Measurements from ENCODE around the gene EXT2.

Gene EXT2

DNA sequence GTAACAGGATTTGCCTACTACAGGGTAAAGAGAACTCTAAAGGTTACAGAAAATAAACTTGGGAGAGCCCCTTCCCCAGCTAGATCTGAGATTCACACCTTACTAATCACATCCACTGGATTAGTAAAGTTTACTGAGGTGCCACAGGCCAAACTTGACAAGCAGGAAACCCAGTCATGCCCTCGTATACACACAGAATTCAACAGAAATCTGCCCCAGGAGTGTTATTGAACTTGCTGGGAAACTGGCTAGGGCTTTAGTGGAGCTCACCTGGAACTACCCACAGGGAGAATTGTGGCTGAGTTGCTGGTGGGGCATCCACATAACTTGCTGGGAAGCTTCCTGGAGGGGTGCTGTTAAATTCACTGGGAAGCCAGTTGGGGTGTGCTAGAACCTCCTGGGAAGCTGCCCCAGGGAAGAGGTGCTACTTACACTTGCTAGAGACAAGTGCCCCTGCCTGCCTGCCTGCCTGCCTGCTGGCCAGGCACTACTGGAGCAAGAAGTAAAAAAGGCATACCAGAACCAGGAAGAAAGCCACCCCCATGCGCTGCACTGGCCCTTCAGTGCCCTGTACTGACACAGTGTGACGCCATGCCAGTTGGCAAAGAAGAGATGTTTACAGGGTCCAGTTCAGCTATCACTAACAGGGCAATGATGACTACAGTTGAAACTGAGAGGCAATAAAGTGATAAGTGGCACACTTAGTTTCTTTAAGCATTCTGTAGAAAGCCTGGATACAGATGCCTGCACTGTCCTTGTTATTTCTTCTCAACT is 108.0 kb downstream of the EXT2 start:
- DNase-seq (ENCODE audit: low read depth) = no peak

- no peak for DNase-seq (ENCODE audit: low read depth)
Measured at GRCh38 chr11:44205352-44205751, 109.9 kb downstream of the EXT2 start.

DNA sequence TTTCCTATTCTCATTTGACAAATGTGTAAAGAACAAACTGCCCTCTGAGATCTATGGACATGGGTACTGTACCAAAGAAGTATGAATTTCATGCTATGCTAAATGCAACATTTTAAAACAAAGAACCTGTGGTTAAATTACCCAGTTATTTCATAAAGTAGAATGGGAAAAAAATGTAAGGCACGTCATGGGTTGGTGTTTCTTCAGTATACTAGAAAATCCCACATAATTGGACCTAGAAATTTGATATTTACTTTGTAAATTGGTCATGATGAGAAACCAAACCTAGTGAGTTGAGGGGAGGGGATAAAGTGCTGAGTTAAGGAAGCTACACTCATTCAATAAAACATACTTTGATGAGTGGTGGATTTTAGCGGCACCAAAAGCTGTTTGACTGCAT is 110.4 kb downstream of the EXT2 start:
- DNase-seq (ENCODE audit: low read depth) = no peak

- no peak for DNase-seq (ENCODE audit: low read depth)
Measured at GRCh38 chr11:44207292-44207691, 111.8 kb downstream of the EXT2 start.

GRCh38 chr11:44208976-44209603 is 113.6 kb downstream of the EXT2 start:
- DNase-seq (ENCODE audit: low read depth) = no peak

GRCh38 chr11:44212128-44212527 is 116.7 kb downstream of the EXT2 start:
- no peak for DNase-seq (ENCODE audit: low read depth)

GRCh38 chr11:44213148-44213547 is 117.7 kb downstream of the EXT2 start:
- DNase-seq (ENCODE audit: low read depth) = no peak

GRCh38 chr11:44217432-44217831 is 122.0 kb downstream of the EXT2 start:
- DNase-seq (ENCODE audit: low read depth) = no peak

DNA sequence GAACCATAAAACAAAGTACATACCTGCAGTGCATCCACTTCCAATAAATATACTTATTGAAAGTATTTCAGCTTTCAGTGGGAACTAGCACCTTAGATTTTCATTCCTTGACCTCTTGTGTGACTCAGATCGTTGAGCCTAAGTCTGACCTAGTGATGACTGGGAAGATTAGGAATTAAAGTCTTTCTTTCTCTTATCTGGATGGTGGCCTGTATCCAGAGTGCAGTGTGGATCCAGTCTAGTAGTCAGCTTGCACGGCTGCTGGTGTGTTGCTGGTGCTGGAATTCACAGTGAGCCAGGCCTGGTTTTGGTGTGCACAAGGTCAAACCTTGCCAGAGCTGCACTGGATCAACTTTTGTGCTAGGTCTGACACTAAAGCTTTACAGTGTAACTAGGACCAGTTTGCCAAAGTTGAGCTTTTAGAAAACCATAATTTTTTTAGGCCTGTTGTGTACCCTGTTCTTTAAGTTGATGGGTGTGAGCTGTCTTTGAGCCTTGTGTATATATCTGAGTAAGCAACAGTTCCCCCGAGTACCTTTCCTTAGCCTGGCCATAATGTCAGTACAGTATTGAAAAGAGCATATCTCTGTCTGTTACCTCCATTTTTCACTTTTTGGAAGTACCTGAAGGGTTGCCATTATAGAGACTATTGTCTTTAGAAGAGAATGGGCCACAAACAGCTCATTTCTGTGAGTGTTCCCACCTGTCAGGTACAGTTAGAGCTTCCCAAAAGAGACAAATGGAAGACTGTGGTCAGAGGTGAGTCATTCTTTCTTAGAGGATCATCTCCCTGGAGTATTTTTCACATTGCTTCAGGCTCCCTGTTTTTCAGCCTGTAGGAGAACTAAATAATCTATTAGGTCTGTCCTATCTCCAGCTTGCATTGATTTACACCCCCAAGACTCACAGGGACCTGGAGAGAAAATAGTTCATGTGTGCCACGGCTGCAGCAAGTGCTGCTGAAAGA is 124.6 kb downstream of the EXT2 start:
- DNase-seq (ENCODE audit: low read depth) = no peak

GRCh38 chr11:44221456-44221855 is 126.0 kb downstream of the EXT2 start:
- DNase-seq (ENCODE audit: low read depth) = no peak

DNA sequence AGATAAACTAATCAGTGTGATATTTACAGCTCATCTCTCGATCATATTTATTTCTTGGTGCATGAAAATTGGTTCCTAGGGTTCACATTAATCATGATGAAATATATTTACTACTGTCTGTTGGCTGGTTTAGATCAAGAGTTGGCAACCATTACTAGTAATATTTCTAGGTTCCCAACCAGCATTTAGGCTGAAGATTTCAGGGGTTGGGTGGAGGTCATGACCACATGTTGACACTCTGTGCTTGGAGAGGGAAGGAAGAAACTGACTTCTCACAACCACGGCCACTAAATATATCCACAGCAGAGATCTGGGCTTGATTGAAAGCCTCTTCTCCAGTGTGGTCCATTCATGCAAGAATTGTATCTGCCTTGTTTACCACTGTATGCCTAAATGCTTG is 126.5 kb downstream of the EXT2 start:
- DNase-seq (ENCODE audit: low read depth) = no peak

DNA sequence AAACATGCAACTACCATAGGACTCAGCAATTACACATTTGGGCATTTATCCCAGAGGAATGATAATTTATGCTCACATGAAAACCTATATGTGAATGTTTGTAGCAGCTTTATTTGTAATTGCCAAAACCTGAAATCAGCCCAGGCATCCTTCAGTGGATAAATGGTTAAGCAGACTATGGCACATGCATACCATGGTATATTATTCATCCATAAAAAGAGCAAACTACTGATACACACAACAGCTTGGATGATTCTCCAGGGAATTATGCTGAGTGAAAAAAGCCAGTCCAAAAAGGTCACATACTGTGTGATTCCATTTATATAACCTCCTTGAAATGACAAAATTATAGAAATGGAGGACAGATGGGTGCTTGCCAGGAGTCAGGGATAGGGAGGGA is 127.8 kb downstream of the EXT2 start:
- DNase-seq (ENCODE audit: low read depth) = no peak

DNA sequence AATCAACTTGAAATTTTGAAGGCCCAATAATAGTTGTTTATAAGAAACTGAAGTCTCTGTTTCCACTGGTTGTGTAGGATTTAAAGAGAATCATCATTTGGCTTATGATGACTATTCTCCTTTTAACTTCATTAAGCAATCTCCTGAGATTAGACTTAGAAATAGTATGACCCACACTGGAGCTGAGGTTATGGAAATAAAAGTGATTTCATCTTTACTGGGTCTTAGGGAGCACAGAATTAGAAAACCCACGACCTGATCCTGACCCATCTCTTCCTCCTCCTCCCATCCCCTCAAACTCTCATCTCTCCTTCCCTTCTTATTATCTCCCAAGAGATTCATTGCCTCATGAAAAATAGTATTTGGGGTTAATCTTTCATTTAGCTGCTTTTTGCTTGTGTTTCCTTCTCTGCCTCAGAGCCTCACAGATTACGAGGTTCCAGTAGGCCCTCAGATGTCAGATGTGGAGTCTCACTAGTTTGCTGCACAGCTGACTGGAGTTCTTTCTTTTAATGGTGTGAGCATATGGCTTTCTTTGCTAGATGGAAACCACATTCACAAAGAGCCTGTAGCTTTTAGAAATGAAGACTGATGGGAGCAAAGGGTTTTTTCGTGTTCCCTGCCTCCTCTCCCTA is 129.5 kb downstream of the EXT2 start:
- DNase-seq (ENCODE audit: low read depth) = no peak

GRCh38 chr11:44226490-44226889 is 131.0 kb downstream of the EXT2 start:
- no peak for DNase-seq (ENCODE audit: low read depth)

DNA sequence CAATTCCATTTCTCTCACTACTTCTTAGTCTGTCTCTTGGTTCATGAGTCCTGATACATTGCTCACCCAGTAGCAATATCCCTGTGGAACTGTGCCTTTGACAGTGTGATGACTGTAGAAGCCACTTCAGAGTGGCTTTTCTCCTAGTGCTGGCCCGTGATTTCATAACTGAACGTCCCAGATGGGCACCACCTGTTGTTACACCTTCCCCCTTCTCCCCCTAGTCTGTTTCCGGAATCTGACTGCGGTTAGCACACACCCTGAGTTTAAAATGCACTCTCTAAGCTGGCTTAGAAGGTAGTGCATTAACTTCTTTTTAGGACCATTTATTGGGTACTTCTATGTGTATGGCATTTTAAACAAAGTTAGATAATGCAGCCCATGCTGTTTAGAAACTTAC is 131.5 kb downstream of the EXT2 start:
- no peak for DNase-seq (ENCODE audit: low read depth)

GRCh38 chr11:44228379-44228778 is 132.9 kb downstream of the EXT2 start:
- DNase-seq (ENCODE audit: low read depth) = no peak

DNA sequence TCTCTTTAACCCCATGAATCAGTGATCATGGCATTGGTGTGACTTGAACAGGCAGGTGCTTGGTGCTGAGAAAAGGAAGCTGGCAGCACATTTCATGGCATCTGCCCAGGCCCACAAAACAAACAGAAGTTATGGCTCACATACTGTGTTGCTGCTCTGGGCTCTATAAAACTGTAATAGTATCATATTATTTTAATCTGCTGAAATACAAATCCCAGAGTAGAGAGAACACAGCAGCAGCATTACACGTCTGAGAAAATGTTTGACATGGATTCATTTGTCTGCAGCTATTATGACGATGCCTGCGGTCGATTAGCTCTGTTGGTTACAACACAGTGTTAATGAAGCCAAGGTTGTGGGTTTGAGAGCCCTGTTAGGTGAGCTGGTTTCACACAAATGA is 133.6 kb downstream of the EXT2 start:
- no peak for DNase-seq (ENCODE audit: low read depth)

DNA sequence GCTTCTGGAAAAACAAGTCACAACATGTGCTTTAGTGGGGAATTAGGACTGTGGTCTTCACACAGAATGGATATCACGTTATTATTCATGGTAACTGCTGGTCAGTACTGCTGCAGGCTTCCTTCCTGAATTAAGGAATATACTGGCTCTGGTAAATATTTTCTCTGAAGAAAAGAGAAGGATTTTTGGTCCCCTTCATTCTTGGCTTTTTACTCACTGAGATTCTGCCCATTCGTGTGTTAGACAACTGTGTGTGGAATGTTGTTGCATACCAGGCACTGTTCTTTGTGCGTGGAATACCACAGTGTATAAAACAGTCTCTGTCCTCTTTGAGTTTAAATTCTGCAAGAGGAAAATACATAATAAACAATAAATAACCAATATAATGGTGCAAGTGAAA is 134.1 kb downstream of the EXT2 start:
- no peak for DNase-seq (ENCODE audit: low read depth)

- no peak for DNase-seq (ENCODE audit: low read depth)
Measured at GRCh38 chr11:44235765-44236201, 140.3 kb downstream of the EXT2 start.

DNA sequence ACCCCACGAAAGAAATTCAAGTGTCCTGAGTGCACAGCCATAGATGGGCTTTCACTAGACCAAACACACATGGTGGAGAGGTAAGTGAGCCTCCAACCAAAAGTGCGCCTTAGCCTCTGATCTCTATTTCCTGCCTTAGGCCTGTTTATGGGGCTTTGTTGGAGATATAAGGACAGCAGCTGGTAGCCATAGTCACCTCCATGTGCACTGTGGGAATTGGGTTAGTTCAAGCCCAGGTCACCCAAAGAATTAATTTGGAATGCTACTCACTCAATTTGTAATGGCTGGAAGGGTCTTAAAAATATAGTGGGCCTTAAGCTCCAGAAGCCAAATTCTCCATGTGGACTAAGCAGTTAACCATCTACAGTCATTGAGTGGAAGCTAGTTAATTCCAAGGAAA is 140.8 kb downstream of the EXT2 start:
- DNase-seq (ENCODE audit: low read depth) = no peak

- no peak for DNase-seq (ENCODE audit: low read depth)
Measured at GRCh38 chr11:44237156-44237555, 141.7 kb downstream of the EXT2 start.

GRCh38 chr11:44241851-44242250 is 146.4 kb downstream of the EXT2 start:
- DNase-seq (ENCODE audit: low read depth) = no peak

All from fibroblast of the conjunctiva (primary cell).